Endometrium (tissue), 2 donors: ENCODE measurements around the gene IGFBP7.

Experiments
- FAIRE-seq: peaks from 2 replicates; lab custom pipeline; 2012; peaks lifted over from hg19 to GRCh38; lab: Jason Lieb, UNC
- donor health status: control.
- donor health status: control.

IGFBP7 gene

GRCh38 chr4:57097711-57098110 lies 12.5 kb downstream of the IGFBP7 start:
- FAIRE-seq, result no peak

GRCh38 chr4:57095956-57096355 lies 14.2 kb downstream of the IGFBP7 start:
- no peak for FAIRE-seq

GRCh38 chr4:57095245-57095644 lies 14.9 kb downstream of the IGFBP7 start:
- FAIRE-seq, result no peak

GRCh38 chr4:57094832-57095223 lies 15.4 kb downstream of the IGFBP7 start:
- no peak for FAIRE-seq

- FAIRE-seq, result peak; percentile 86
These were observed 16.0 kb downstream of the IGFBP7 start for GRCh38 chr4:57093845-57094831.

GRCh38 chr4:57091657-57092162 lies 18.5 kb downstream of the IGFBP7 start:
- FAIRE-seq, result no peak

GRCh38 chr4:57090079-57090478 lies 20.1 kb downstream of the IGFBP7 start:
- no peak for FAIRE-seq

- no peak for FAIRE-seq
These were observed 20.6 kb downstream of the IGFBP7 start for GRCh38 chr4:57089549-57089948.

GRCh38 chr4:57086031-57086723 lies 24.0 kb downstream of the IGFBP7 start:
- FAIRE-seq, result no peak

GRCh38 chr4:57085278-57085677 lies 24.9 kb downstream of the IGFBP7 start:
- FAIRE-seq, result peak; percentile 41

- no peak for FAIRE-seq
These were observed 25.8 kb downstream of the IGFBP7 start for GRCh38 chr4:57084360-57084759.

- FAIRE-seq, result peak; percentile 95
These were observed 27.1 kb downstream of the IGFBP7 start for GRCh38 chr4:57083090-57083489.

- no peak for FAIRE-seq
These were observed 28.2 kb downstream of the IGFBP7 start for GRCh38 chr4:57081651-57082621.

GRCh38 chr4:57080781-57081650 lies 29.2 kb downstream of the IGFBP7 start:
- peak; percentile 99 for FAIRE-seq

GRCh38 chr4:57078685-57079521 lies 31.3 kb downstream of the IGFBP7 start:
- FAIRE-seq, result no peak

- no peak for FAIRE-seq
These were observed 32.4 kb downstream of the IGFBP7 start for GRCh38 chr4:57077550-57078343.

GRCh38 chr4:57076646-57077045 lies 33.5 kb downstream of the IGFBP7 start:
- FAIRE-seq, result no peak

GRCh38 chr4:57075367-57075766 lies 34.8 kb downstream of the IGFBP7 start:
- FAIRE-seq, result no peak

- no peak for FAIRE-seq
These were observed 35.4 kb downstream of the IGFBP7 start for GRCh38 chr4:57074744-57075143.
